ENCODE results near the gene ZNF664.

ZNF664 gene

GRCh38 chr12:123960029-123960735 is 12.8 kb upstream of the ZNF664 start:
- DNase-seq = no peak

- no peak for DNase-seq
Measured at GRCh38 chr12:123960856-123961255, 12.2 kb upstream of the ZNF664 start.

- no peak for DNase-seq
Measured at GRCh38 chr12:123961585-123962345, 11.2 kb upstream of the ZNF664 start.

- DNase-seq = no peak
Measured at GRCh38 chr12:123962513-123962912, 10.5 kb upstream of the ZNF664 start.

- no peak for DNase-seq
Measured at GRCh38 chr12:123963821-123964220, 9.2 kb upstream of the ZNF664 start.

GRCh38 chr12:123965382-123965781 is 7.6 kb upstream of the ZNF664 start:
- DNase-seq = no peak

GRCh38 chr12:123966596-123966995 is 6.4 kb upstream of the ZNF664 start:
- no peak for DNase-seq

- no peak for DNase-seq
Measured at GRCh38 chr12:123967121-123967586, 5.9 kb upstream of the ZNF664 start.

- no peak for DNase-seq
Measured at GRCh38 chr12:123971449-123971769, 1.6 kb upstream of the ZNF664 start.

GRCh38 chr12:123971770-123972456 is 1.1 kb upstream of the ZNF664 start:
- DNase-seq = no peak

GRCh38 chr12:123973552-123974341 is 732 bp downstream of the ZNF664 start:
- DNase-seq = no peak

GRCh38 chr12:123976227-123976826 is 3.3 kb downstream of the ZNF664 start:
- DNase-seq = no peak

GRCh38 chr12:123979566-123979965 is 6.6 kb downstream of the ZNF664 start:
- no peak for DNase-seq

GRCh38 chr12:123982269-123982668 is 9.3 kb downstream of the ZNF664 start:
- no peak for DNase-seq

GRCh38 chr12:123983822-123984485 is 10.9 kb downstream of the ZNF664 start:
- DNase-seq = peak; percentile 16

GRCh38 chr12:123984903-123985302 is 11.9 kb downstream of the ZNF664 start:
- DNase-seq = no peak

GRCh38 chr12:123986374-123986965 is 13.5 kb downstream of the ZNF664 start:
- DNase-seq = no peak

- DNase-seq = no peak
Measured at GRCh38 chr12:123987022-123987421, 14.0 kb downstream of the ZNF664 start.

- no peak for DNase-seq
Measured at GRCh38 chr12:123989168-123989567, 16.2 kb downstream of the ZNF664 start.

- DNase-seq = no peak
Measured at GRCh38 chr12:123989753-123990152, 16.7 kb downstream of the ZNF664 start.

GRCh38 chr12:123990511-123990910 is 17.5 kb downstream of the ZNF664 start:
- no peak for DNase-seq
